Measurements from ENCODE around the gene DAB2. TPM values are rescaled to one million over a fixed set of nuclear protein-coding genes. Genes with fewer than 3 reads are reported as not detected.
A peak's percentile ranks its signal among the peaks of the same experiment; 100 is the strongest.

The DAB2 gene
- total RNA-seq, 2 donors from 2014 or later = 4.0 to 8.5 TPM

DNA sequence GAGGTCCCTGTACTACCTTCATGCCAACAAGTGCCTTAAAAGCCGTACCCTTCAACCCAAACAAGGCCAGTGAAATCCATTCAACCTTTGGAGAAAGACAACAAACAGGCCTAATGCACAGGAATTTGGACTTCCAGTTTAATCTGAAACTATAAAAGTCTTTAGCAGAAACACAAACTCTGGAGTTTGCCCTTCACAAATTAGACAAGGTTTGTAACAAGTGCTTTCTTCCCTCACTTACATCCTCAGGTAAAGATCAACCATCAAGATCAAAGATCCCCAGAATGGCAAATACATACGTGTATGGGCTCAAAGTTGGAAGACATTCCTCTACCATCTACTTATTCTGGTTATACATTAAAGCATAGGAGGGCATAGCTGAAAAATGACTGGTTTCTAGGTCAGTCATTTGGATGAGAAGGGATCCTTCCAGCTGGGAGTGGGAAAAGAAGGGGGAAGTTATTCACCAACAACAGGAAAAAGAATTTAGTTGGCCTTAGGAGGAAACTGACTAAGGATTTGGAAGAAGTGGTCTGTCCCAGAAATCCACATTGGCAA is 2.0 kb downstream of the DAB2 start:
- no peaks in the 10 kb centered on the region for H3K9me3 Mint-ChIP-seq
- no peak for DNase-seq (ENCODE audit: low spot score)
- no peak for ATAC-seq
- peak overlapping the region in 1 of 2 donors; percentile 44 for H3K27ac Mint-ChIP-seq
- no peaks in the 10 kb centered on the region for H3K36me3 Mint-ChIP-seq
- peaks cover 19 to 21% of the 10 kb centered on the region in 2 donors for H3K4me1 Mint-ChIP-seq (ENCODE audit: low read depth in 2 of 2)
- peaks cover 0 to 8% of the 10 kb centered on the region in 2 donors for H3K27me3 Mint-ChIP-seq
- H3K4me3 Mint-ChIP-seq = no peak overlapping the region

DNA sequence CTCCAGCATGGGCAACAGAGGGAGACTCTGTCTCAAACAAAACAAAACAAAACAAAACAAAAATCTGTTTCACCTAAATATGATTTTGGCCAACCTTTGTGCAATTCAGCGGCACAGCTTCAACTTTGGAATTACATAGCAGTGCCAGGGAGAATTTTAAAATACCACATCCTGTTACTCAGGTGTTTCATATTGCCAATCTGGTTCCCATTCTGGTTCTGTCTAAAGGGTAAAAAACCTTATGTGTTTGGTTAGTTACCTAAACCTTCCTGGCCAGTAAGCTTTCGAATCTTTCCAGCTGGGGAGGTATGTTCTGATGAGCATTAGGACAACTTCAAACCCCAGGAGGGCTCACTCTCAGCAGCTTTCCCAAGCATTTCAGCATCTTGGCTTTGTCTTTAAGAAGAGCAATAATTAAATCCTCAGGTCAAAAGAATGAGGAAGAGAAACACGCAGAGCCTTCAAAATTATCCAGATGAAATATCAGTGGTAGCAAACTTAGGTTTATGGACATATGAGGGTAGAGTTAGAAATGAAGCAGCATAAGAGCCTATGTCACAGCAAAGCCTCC is 2.7 kb downstream of the DAB2 start:
- H3K36me3 Mint-ChIP-seq = no peaks in the 10 kb centered on the region
- no peak for DNase-seq (ENCODE audit: low spot score)
- H3K27ac Mint-ChIP-seq = peak overlapping the region in 1 of 2 donors; percentile 44
- H3K9me3 Mint-ChIP-seq = no peaks in the 10 kb centered on the region
- no peak overlapping the region for H3K4me3 Mint-ChIP-seq
- peaks cover 0 to 1% of the 10 kb centered on the region in 2 donors for H3K27me3 Mint-ChIP-seq
- peaks cover 19 to 21% of the 10 kb centered on the region in 2 donors for H3K4me1 Mint-ChIP-seq (ENCODE audit: low read depth in 2 of 2)
- no peak for ATAC-seq

DNA sequence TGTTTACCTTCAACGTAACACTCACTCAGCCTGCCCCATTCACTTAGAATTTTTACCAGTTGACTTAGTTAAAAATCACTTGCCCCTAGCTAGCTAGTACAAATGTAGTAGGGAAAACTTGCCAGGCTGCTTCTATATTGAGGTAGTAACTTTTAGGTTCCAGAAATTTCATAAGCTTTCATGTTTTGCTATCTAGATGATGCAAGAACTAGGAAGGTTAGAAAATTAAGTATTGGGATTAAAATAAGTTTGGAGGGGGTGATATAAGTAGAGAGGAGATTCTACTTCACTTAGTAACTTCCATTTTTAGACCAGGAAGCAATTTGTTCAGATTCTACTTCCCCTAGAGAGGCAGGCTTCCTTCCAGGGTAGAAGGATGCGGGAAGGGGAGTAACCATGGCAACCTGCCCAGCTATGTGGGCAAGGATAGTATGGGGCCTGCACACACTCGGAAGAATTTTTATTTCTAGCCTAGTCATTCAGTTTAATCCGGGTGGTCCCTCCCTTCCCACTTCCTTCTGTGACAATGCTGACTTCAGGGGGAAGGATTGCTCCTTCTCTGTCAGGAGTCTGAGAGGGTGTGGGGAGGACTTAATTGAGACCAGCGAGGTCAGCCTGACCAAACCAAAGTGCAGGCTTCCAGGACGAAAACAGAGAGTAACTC is 4.2 kb downstream of the DAB2 start:
- H3K9me3 Mint-ChIP-seq = no peaks in the 10 kb centered on the region
- H3K27me3 Mint-ChIP-seq = no peaks in the 10 kb centered on the region
- no peaks in the 10 kb centered on the region for H3K36me3 Mint-ChIP-seq
- ATAC-seq = no peak
- H3K4me3 Mint-ChIP-seq = no peak overlapping the region
- peaks cover 19 to 28% of the 10 kb centered on the region in 2 donors for H3K4me1 Mint-ChIP-seq (ENCODE audit: low read depth in 2 of 2)
- no peak for DNase-seq (ENCODE audit: low spot score)
- H3K27ac Mint-ChIP-seq = peak overlapping the region in 1 of 2 donors; percentile 54

DNA sequence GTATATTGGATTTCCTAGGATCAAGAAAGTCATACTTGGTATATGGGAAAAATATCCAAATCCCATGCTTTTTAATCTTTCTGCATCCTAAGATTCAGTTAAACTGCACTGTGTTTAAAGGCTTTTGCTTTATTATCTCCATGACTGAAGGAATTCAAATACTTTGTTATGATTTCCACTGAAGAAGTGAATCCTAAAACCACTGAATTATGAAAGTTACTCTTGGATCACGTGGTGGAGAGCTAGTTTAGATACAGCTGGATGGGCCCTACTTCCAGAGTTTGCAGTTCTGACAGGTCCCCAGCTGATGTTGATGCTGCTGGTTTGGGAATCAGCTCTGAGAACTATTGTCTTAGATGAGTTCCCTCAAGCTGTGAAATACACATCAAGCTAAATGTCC is 5.0 kb downstream of the DAB2 start:
- no peaks in the 10 kb centered on the region for H3K9me3 Mint-ChIP-seq
- no peak for DNase-seq (ENCODE audit: low spot score)
- peaks cover 19 to 28% of the 10 kb centered on the region in 2 donors for H3K4me1 Mint-ChIP-seq (ENCODE audit: low read depth in 2 of 2)
- ATAC-seq = no peak
- no peak overlapping the region for H3K27ac Mint-ChIP-seq
- H3K4me3 Mint-ChIP-seq = no peak overlapping the region
- no peaks in the 10 kb centered on the region for H3K27me3 Mint-ChIP-seq
- H3K36me3 Mint-ChIP-seq = no peaks in the 10 kb centered on the region

DNA sequence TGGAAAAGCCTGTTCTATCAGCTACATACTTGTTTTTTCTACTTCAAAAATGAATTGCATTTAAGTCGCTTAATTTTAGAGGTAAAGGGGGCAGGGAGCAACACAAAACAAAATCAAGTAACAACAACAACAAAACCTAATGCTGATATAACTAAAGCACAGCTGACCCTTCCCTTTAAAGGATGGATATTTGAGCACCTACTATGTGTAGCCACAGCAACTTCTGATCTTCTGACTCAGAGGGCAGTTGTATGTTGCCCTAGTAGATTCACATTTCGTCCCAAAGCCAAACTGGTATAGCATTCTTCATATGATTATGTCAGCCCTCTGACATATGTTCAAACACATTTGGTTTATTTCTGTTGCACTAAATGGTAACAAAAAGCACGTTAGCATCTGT is 6.8 kb downstream of the DAB2 start:
- no peak overlapping the region for H3K4me3 Mint-ChIP-seq
- no peak for DNase-seq (ENCODE audit: low spot score)
- no peaks in the 10 kb centered on the region for H3K9me3 Mint-ChIP-seq
- no peak for ATAC-seq
- no peaks in the 10 kb centered on the region for H3K36me3 Mint-ChIP-seq
- no peaks in the 10 kb centered on the region for H3K27me3 Mint-ChIP-seq
- H3K4me1 Mint-ChIP-seq (ENCODE audit: low read depth in 2 of 2) = peaks cover 18 to 24% of the 10 kb centered on the region in 2 donors
- no peak overlapping the region for H3K27ac Mint-ChIP-seq

DNA sequence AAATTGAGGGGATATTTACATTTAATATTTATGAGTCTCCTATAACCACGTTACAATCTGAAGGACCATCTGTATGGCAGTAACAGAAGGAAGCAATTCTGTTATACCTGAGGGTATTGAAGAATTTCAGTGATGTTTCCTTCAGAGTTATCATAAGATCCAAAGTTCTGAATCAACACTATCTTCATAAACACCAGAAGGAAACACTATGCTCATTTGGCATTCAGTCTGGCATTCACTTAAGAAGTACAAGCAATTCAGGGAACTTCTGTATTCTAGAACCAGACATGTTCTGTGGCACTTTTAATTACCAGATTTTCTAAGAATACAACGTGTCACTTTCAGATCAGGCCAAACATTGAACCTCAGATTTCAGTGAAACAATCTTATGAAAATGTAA is 9.6 kb downstream of the DAB2 start:
- DNase-seq (ENCODE audit: low spot score) = no peak
- H3K9me3 Mint-ChIP-seq = no peaks in the 10 kb centered on the region
- H3K36me3 Mint-ChIP-seq = no peaks in the 10 kb centered on the region
- H3K27ac Mint-ChIP-seq = no peak overlapping the region
- ATAC-seq = no peak
- peaks cover 4 to 24% of the 10 kb centered on the region in 2 donors for H3K4me1 Mint-ChIP-seq (ENCODE audit: low read depth in 2 of 2)
- no peaks in the 10 kb centered on the region for H3K27me3 Mint-ChIP-seq
- no peak overlapping the region for H3K4me3 Mint-ChIP-seq

DNA sequence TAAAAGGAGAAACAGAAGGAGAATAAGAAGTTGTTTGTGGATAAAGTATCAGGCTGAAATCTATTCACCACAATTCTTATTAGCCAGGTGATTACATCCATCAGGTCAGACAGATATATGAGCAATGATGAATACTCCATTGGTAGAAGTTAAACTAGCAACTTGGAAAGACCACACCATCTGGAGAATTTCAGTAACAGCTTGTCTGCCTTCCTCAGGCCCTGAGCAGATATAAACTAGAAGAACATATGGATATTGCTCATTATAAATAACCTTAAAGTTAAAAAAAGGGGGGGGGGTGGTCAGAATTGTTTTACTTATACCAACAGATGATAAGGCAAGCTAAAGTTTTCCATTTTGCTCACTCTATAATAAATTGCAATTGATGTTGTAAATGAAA is 10.4 kb downstream of the DAB2 start:
- H3K4me3 Mint-ChIP-seq = no peak overlapping the region
- ATAC-seq = no peak
- no peaks in the 10 kb centered on the region for H3K27me3 Mint-ChIP-seq
- no peak for DNase-seq (ENCODE audit: low spot score)
- no peak overlapping the region for H3K27ac Mint-ChIP-seq
- H3K4me1 Mint-ChIP-seq (ENCODE audit: low read depth in 2 of 2) = peaks cover 4 to 23% of the 10 kb centered on the region in 2 donors
- H3K9me3 Mint-ChIP-seq = no peaks in the 10 kb centered on the region
- no peaks in the 10 kb centered on the region for H3K36me3 Mint-ChIP-seq

DNA sequence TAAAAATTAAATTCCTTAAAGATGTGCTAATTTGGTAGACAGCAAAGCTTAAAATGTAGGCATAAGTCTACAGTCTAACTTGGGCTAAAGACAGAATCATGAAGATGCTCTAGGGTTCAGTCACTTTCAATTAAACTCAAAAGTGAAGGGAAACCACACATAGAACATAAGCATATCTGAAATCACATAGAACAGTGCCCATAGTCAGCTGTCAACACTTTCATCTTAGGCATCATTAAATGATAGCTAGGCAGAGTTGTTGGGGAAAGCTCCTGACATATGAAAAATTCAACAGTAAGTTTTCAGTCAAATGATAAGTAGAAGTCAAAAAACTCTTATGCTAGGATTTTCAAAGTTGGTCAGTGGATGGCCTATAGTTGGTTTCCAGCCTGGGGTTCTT is 11.0 kb downstream of the DAB2 start:
- Mint-ChIP-seq H3K9me3 (no peaks in the 10 kb centered on the region), H3K4me1 (ENCODE audit: low read depth in 2 of 2) (peaks cover 0 to 23% of the 10 kb centered on the region in 2 donors), H3K36me3 (no peaks in the 10 kb centered on the region), H3K4me3 (no peak overlapping the region), H3K27ac (no peak overlapping the region), H3K27me3 (no peaks in the 10 kb centered on the region)
- ATAC-seq = no peak
- no peak for DNase-seq (ENCODE audit: low spot score)

DNA sequence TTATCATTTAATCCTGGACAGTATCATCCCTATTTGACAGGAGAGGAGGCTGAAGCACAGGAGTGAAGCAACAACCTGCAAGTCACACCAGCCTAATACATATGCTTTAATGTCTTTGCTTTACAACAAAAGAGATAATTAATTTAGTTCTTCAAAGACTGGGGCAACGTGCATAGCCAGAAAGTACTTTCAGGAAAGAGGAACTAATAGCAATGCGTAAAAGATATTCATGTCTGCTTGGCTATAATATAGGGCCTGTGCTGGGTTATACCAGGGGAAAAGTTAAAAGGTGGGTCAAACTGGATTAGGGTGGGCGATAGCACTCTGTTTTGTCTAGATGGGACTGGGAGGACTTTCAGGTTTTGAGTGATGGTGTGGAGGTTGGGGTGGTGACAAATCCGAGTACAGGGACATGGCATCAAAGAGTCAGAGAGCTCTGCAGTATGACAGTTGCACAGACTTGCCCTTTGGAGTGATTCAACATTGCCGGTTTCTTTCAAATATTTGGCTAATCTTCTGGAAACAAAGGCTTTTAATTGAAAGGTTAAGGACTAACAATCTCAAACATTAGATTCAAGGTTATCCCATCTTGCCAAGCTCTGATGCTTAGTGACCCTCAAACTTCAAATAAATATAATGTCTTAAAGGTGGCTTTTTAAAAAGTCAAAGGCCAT is 11.9 kb downstream of the DAB2 start:
- H3K9me3 Mint-ChIP-seq = no peaks in the 10 kb centered on the region
- ATAC-seq (no peak), DNase-seq (ENCODE audit: low spot score) (no peak)
- no peak overlapping the region for H3K27ac Mint-ChIP-seq
- H3K4me3 Mint-ChIP-seq = no peak overlapping the region
- H3K36me3 Mint-ChIP-seq = no peaks in the 10 kb centered on the region
- H3K27me3 Mint-ChIP-seq = no peaks in the 10 kb centered on the region
- peaks cover 0 to 23% of the 10 kb centered on the region in 2 donors for H3K4me1 Mint-ChIP-seq (ENCODE audit: low read depth in 2 of 2)

DNA sequence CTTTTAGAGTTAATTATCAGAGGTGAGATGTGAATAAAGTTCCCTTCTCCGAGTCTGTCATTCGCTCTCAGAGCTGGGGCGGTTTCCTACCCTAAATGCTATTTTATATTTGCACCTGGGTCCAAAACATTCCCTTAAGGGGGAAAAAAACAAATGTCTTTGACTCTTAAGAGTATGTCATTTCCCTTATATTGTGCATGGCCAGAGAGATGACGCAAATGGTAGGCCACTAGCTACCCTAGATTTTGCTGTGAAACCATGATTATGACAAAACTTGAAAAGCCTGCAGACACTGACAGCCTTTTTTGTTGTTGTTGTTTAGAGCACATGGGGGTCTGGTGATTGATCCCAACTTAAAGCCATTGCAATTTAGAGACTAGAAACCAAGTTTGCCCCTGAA is 12.8 kb downstream of the DAB2 start:
- Mint-ChIP-seq H3K9me3 (no peaks in the 10 kb centered on the region), H3K27me3 (no peaks in the 10 kb centered on the region), H3K4me3 (no peak overlapping the region), H3K4me1 (ENCODE audit: low read depth in 2 of 2) (peaks cover 0 to 23% of the 10 kb centered on the region in 2 donors), H3K27ac (peak overlapping the region in 1 of 2 donors; percentile 72), H3K36me3 (no peaks in the 10 kb centered on the region)
- no peak for DNase-seq (ENCODE audit: low spot score)
- ATAC-seq = no peak

DNA sequence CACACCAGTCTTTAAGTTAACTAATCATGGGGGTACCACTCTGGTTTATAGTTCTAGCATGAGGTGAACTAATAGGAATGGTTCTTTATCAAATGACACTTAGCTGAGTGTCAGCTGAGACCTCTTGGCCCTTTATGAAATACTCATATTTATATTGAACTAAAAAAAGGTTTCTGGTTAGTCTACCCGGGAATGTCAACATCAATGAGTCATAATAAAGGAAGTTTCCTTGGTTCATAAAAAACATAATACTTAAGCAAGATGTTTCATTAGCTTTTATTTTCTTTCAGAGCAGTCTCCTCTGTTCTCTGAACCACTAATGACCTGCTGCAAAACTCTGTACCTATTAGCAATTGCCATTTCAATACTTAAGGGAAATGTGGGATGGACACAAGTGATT is 13.7 kb downstream of the DAB2 start:
- ATAC-seq = no peak
- Mint-ChIP-seq H3K9me3 (no peaks in the 10 kb centered on the region), H3K4me1 (ENCODE audit: low read depth in 2 of 2) (peaks cover 0 to 21% of the 10 kb centered on the region in 2 donors), H3K27me3 (no peaks in the 10 kb centered on the region), H3K27ac (peak overlapping the region in 1 of 2 donors; percentile 72), H3K4me3 (no peak overlapping the region), H3K36me3 (no peaks in the 10 kb centered on the region)
- DNase-seq (ENCODE audit: low spot score) = no peak

DNA sequence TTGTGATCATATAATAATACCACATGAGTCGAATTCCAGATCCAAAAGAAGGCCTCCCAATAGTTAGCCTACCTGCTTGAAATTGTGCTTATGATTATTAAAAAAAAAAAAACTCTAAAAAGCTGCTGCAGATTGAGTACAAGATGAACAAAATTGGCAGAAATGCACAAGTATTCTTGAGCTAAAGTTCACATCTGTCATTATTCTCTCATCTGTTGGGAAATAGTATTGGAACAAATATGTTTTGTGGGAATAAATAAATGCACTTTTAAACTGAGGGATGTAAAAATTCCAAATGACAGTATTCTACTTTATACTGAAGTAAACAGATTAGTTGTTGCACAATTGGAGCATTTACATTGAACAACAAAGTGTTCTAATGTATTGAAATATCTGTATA is 15.7 kb downstream of the DAB2 start:
- peaks cover 5 to 28% of the 10 kb centered on the region in 2 donors for H3K4me1 Mint-ChIP-seq (ENCODE audit: low read depth in 2 of 2)
- no peaks in the 10 kb centered on the region for H3K9me3 Mint-ChIP-seq
- no peak for DNase-seq (ENCODE audit: low spot score)
- H3K27ac Mint-ChIP-seq = peak overlapping the region in 1 of 2 donors; percentile 20
- H3K27me3 Mint-ChIP-seq = no peaks in the 10 kb centered on the region
- no peaks in the 10 kb centered on the region for H3K36me3 Mint-ChIP-seq
- no peak for ATAC-seq
- no peak overlapping the region for H3K4me3 Mint-ChIP-seq

DNA sequence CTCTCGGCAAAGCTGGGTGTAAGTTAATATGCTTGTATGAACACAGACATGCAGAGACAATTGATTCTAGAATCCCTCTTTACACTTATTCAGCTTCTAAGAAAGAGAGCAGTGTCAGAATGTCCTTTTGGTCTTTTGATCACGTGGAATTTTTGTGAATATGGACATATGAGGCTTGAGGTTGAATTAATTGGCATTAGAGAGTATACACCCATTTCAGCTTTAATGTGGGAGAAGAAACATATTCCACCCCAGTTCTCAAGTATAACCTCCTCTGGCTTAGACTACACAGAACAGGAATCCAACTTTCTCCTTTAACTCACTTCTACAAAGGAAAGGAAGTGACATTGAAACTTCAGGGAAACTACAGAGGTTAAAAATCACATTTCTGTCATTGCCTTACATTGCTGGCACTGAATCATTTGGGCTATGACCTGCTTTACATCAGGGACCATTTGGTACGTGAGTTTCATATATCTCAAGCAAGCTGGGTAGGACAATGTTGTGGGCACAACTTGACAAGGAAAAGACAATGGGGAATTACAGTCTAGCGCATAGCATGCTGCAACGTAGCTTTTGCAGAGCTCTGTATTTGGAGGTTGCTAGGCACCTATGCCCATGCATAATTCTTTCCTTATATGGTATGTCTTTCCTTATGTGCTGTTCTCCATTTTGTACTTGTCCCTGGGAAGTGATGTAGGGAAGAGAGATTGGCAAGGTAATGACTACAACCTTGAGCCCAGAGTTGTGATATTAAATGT is 19.5 kb downstream of the DAB2 start:
- Mint-ChIP-seq H3K4me1 (ENCODE audit: low read depth in 2 of 2) (peaks cover 14 to 24% of the 10 kb centered on the region in 2 donors), H3K36me3 (no peaks in the 10 kb centered on the region), H3K9me3 (no peaks in the 10 kb centered on the region), H3K27me3 (no peaks in the 10 kb centered on the region), H3K27ac (no peak overlapping the region), H3K4me3 (no peak overlapping the region)
- DNase-seq (ENCODE audit: low spot score) = no peak
- ATAC-seq = no peak
